GM23248 (cell line): ENCODE data around the gene SLIT3.

Source experiments
- EZH2 ChIP-seq: fragments of 200-600 bp; sonication (generic); IDR thresholded peaks from 2 replicates; pipeline ENCODE4 v1.6.1; 2018; ENCODE audit warnings: antibody characterized with exemption, mild to moderate bottlenecking; ENCODE audit not compliant: insufficient read depth, poor library complexity, severe bottlenecking
- EZH2phosphoT487 ChIP-seq: fragments of 200-600 bp; sonication (generic); IDR thresholded peaks from 2 replicates; pipeline ENCODE4 v1.6.1; 2018; ENCODE audit warnings: antibody characterized with exemption, moderate library complexity, mild to moderate bottlenecking, low read depth; ENCODE audit not compliant: insufficient read depth

DNA sequence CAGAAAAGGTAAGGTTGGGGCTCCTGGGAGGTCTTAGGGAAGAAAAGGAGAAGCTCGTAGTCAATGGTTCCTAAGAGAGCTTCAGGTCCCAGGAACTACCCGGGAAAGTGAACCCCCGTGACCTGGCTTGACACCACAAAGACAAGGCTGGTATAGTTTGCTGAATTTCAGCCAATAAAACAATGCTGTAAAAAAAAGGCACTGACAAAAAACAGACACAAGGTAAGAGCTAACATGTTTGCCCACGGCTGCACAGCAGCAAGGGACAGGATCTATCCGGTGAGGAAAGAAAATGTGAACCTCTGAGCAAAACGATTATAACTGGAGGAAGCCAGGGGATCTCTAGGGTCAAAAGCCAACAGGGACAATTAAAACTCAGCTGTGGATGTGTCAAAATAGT lies 17.1 kb downstream of the SLIT3 start:
- TF ChIP-seq EZH2: no peak
- TF ChIP-seq EZH2phosphoT487: no peak
